Activated T-helper 1 cell treated with anti-CD3 and anti-CD28 coated beads, Interleukin-12 subunit alpha, Interleukin-12 subunit beta, Interleukin-2, Interleukin-4 antibody, amounts not matched to agents 30 ng/mL and 10 ng/mL and 1 ng/mL, durations not matched to agents 14 hours and 24 hours and 36 hours (primary cell): ENCODE measurements around the gene LHX1. TPM values are rescaled to one million over a fixed set of nuclear protein-coding genes. Genes with fewer than 3 reads are reported as not detected.
A peak's percentile ranks its signal among the peaks of the same experiment; 100 is the strongest.

Experiments
- DNase-seq: peaks from one replicate; pipeline ENCODE4 v3.0.0; 2021; ENCODE audit warnings: low spot score
- H3K27ac Mint-ChIP-seq: one replicate; pipeline ENCODE4 v1.8.0; 2021; ENCODE audit warnings: mild to moderate bottlenecking, mixed read lengths
- H3K27me3 Mint-ChIP-seq: one replicate; pipeline ENCODE4 v1.8.0; 2022; ENCODE audit warnings: mild to moderate bottlenecking, moderate library complexity, mixed read lengths; ENCODE audit not compliant: insufficient read depth
- H3K36me3 Mint-ChIP-seq: one replicate; pipeline ENCODE4 v1.8.0; 2021; ENCODE audit warnings: low read depth, mixed read lengths
- H3K4me1 Mint-ChIP-seq: one replicate; pipeline ENCODE4 v1.8.0; 2021; ENCODE audit warnings: low read depth, mixed read lengths
- H3K4me3 Mint-ChIP-seq: one replicate; pipeline ENCODE4 v1.8.0; 2021; ENCODE audit warnings: mild to moderate bottlenecking, moderate library complexity, mixed read lengths
- H3K9me3 Mint-ChIP-seq: one replicate; pipeline ENCODE4 v1.8.0; 2021; ENCODE audit warnings: mixed read lengths
- intact Hi-C: fragments of 100-400 bp; cut with micrococcal nuclease; formaldehyde crosslinking; loops from one replicate; pipeline ENCODE4 v1.15.1; 2024
- total RNA-seq: library from RNA; stranded (reverse); gene quantifications from 2 replicates; pipeline ENCODE4 v1.2.3, GENCODE V29; 2022

Gene LHX1
- total RNA-seq, 1 donor from 2014 or later = 0.36 TPM

GRCh38 chr17:36936455-36937000, 747 bp upstream of the LHX1 start:
- intact Hi-C loops = loop anchor here (5.0 kb wide), 2 partner anchors 129 to 806 kb away; no protein-coding TSS in a partner anchor
- Mint-ChIP-seq H3K4me3 (no peak overlapping the region), H3K27me3 (peaks cover 81% of the 10 kb centered on the region), H3K27ac (peak overlapping the region; percentile 73), H3K9me3 (no peaks in the 10 kb centered on the region), H3K36me3 (no peaks in the 10 kb centered on the region), H3K4me1 (peaks cover 44% of the 10 kb centered on the region)
- no peak for DNase-seq

- H3K4me1 Mint-ChIP-seq = peaks cover 32% of the 10 kb centered on the region
- no peaks in the 10 kb centered on the region for H3K36me3 Mint-ChIP-seq
- no peaks in the 10 kb centered on the region for H3K9me3 Mint-ChIP-seq
- H3K4me3 Mint-ChIP-seq = peak overlapping the region; percentile 73
- H3K27me3 Mint-ChIP-seq = peaks cover 70% of the 10 kb centered on the region
- H3K27ac Mint-ChIP-seq = peak overlapping the region; percentile 79
- DNase-seq = no peak
- intact Hi-C loops = loop anchor here (5.0 kb wide), 2 partner anchors 131 to 804 kb away; no protein-coding TSS in a partner anchor
Observed at GRCh38 chr17:36937959-36938565, 787 bp downstream of the LHX1 start.

GRCh38 chr17:36938566-36939051, 1.3 kb downstream of the LHX1 start:
- Mint-ChIP-seq H3K27ac (peak overlapping the region; percentile 52), H3K27me3 (peaks cover 70% of the 10 kb centered on the region), H3K4me1 (peaks cover 31% of the 10 kb centered on the region), H3K4me3 (peak overlapping the region; percentile 49), H3K9me3 (no peaks in the 10 kb centered on the region), H3K36me3 (no peaks in the 10 kb centered on the region)
- intact Hi-C loops = loop anchor here (5.0 kb wide), 2 partner anchors 131 to 804 kb away; no protein-coding TSS in a partner anchor
- DNase-seq = no peak

GRCh38 chr17:36939052-36939801, 2.0 kb downstream of the LHX1 start:
- no peak for DNase-seq
- intact Hi-C loops = loop anchor here (5.0 kb wide), 2 partner anchors 132 to 803 kb away; no protein-coding TSS in a partner anchor
- H3K27ac Mint-ChIP-seq = peak overlapping the region; percentile 52

GRCh38 chr17:36939802-36940312, 2.6 kb downstream of the LHX1 start:
- intact Hi-C loops = loop anchor here (5.0 to 10.0 kb wide), 4 partner anchors 133 to 1625 kb away; partner anchors contain the start of genes MYO19 and PIGW
- Mint-ChIP-seq H3K4me3 (no peak overlapping the region), H3K36me3 (no peaks in the 10 kb centered on the region), H3K4me1 (peaks cover 28% of the 10 kb centered on the region), H3K27me3 (peaks cover 76% of the 10 kb centered on the region), H3K9me3 (no peaks in the 10 kb centered on the region), H3K27ac (peak overlapping the region; percentile 74)
- no peak for DNase-seq

More at GRCh38 chr17:36939052-36939801, 2.0 kb downstream of the LHX1 start:
- Mint-ChIP-seq H3K36me3 (no peaks in the 10 kb centered on the region), H3K9me3 (no peaks in the 10 kb centered on the region), H3K4me3 (peak overlapping the region; percentile 49), H3K27me3 (peaks cover 71% of the 10 kb centered on the region), H3K4me1 (peaks cover 28% of the 10 kb centered on the region)

GRCh38 chr17:36940313-36941264, 3.3 kb downstream of the LHX1 start:
- no peaks in the 10 kb centered on the region for H3K36me3 Mint-ChIP-seq
- DNase-seq = no peak
- H3K27me3 Mint-ChIP-seq = peaks cover 76% of the 10 kb centered on the region
- peaks cover 24% of the 10 kb centered on the region for H3K4me1 Mint-ChIP-seq
- H3K27ac Mint-ChIP-seq = peak overlapping the region; percentile 34
- intact Hi-C loops = loop anchor here (10.0 kb wide), 2 partner anchors 406 to 1624 kb away; partner anchors contain the start of genes MYO19 and PIGW
- no peaks in the 10 kb centered on the region for H3K9me3 Mint-ChIP-seq
- no peak overlapping the region for H3K4me3 Mint-ChIP-seq

GRCh38 chr17:36941265-36942010, 4.2 kb downstream of the LHX1 start:
- intact Hi-C loops = loop anchor here (10.0 kb wide), 2 partner anchors 407 to 1623 kb away; partner anchors contain the start of genes MYO19 and PIGW
- no peak for DNase-seq
- Mint-ChIP-seq H3K9me3 (no peaks in the 10 kb centered on the region), H3K4me1 (peaks cover 24% of the 10 kb centered on the region), H3K36me3 (no peaks in the 10 kb centered on the region), H3K27ac (peak overlapping the region; percentile 88), H3K4me3 (peak overlapping the region; percentile 54), H3K27me3 (peaks cover 74% of the 10 kb centered on the region)

GRCh38 chr17:36942019-36942599, 4.8 kb downstream of the LHX1 start:
- intact Hi-C loops = loop anchor here (10.0 kb wide), 2 partner anchors 407 to 1623 kb away; partner anchors contain the start of genes MYO19 and PIGW
- peak overlapping the region; percentile 88 for H3K27ac Mint-ChIP-seq
- H3K9me3 Mint-ChIP-seq = no peaks in the 10 kb centered on the region
- H3K36me3 Mint-ChIP-seq = no peaks in the 10 kb centered on the region
- H3K27me3 Mint-ChIP-seq = peaks cover 76% of the 10 kb centered on the region
- DNase-seq = no peak
- peak overlapping the region; percentile 54 for H3K4me3 Mint-ChIP-seq
- H3K4me1 Mint-ChIP-seq = peaks cover 24% of the 10 kb centered on the region

- no peak for DNase-seq
- H3K4me1 Mint-ChIP-seq = peaks cover 27% of the 10 kb centered on the region
- no peaks in the 10 kb centered on the region for H3K9me3 Mint-ChIP-seq
- intact Hi-C loops = loop anchor here (10.0 kb wide), 2 partner anchors 408 to 1622 kb away; partner anchors contain the start of genes MYO19 and PIGW
- no peak overlapping the region for H3K4me3 Mint-ChIP-seq
- no peaks in the 10 kb centered on the region for H3K36me3 Mint-ChIP-seq
- no peak overlapping the region for H3K27ac Mint-ChIP-seq
- peaks cover 76% of the 10 kb centered on the region for H3K27me3 Mint-ChIP-seq
Observed at GRCh38 chr17:36942631-36943125, 5.4 kb downstream of the LHX1 start.

- peak overlapping the region; percentile 27 for H3K4me3 Mint-ChIP-seq
- no peak for DNase-seq
- peak overlapping the region; percentile 31 for H3K27ac Mint-ChIP-seq
- H3K9me3 Mint-ChIP-seq = no peaks in the 10 kb centered on the region
- H3K27me3 Mint-ChIP-seq = peaks cover 74% of the 10 kb centered on the region
- H3K36me3 Mint-ChIP-seq = no peaks in the 10 kb centered on the region
- intact Hi-C loops = loop anchor here (10.0 kb wide), 2 partner anchors 409 to 1621 kb away; partner anchors contain the start of genes MYO19 and PIGW
- peaks cover 30% of the 10 kb centered on the region for H3K4me1 Mint-ChIP-seq
Observed at GRCh38 chr17:36943250-36944191, 6.2 kb downstream of the LHX1 start.
